NCI-H1048 (cell line): Measurements from ENCODE around the gene PLA2G15.
"Not testable (repeated sequence)": the region's sequence is repeated elsewhere in the genome, so short reads cannot be mapped to it uniquely, and the experiment has no call there.

Experiments used
- DNase-seq: peaks from one replicate; lab custom pipeline; 2025; lab: John Stamatoyannopoulos, UW

PLA2G15 gene

DNA sequence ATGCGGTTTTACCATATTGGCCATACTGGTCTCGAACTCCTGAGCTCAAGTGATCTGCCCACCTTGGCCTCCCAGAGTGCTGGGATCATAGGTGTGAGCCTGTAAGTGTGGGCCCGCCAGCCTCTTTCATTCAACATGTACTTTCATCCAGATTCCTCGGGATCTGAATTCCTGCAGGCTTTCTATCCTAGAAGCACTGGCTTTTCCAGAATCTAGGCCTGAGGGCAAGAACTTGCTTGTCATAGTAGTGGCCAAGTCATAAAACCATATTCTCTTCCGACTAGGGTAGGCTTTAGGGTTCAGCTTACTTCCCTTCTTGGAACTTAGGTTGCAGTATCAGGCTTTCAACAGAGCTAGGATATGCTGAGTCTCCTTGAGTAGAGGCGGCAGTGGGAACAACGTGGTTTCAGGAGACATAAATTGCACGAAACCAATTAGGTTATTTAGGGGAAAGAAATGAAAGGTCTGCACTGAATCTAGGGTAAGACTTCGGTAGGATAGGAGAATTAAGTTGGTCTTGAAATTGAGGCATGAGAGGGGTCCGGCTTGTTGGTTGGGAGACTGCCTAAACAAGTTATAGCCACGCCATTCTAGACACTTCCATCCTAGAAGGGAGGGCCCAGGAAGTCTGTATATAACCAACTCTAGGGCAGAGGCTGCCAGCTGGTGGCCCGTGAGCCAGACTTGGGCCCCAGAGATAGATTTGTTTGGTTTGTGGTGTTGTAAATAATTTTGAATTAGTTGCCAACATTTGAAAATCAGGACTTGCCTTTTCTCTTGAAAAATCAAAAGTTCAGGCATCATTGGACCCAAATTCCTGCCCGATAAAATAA is 34.8 kb downstream of the PLA2G15 start:
- no peak for DNase-seq

DNA sequence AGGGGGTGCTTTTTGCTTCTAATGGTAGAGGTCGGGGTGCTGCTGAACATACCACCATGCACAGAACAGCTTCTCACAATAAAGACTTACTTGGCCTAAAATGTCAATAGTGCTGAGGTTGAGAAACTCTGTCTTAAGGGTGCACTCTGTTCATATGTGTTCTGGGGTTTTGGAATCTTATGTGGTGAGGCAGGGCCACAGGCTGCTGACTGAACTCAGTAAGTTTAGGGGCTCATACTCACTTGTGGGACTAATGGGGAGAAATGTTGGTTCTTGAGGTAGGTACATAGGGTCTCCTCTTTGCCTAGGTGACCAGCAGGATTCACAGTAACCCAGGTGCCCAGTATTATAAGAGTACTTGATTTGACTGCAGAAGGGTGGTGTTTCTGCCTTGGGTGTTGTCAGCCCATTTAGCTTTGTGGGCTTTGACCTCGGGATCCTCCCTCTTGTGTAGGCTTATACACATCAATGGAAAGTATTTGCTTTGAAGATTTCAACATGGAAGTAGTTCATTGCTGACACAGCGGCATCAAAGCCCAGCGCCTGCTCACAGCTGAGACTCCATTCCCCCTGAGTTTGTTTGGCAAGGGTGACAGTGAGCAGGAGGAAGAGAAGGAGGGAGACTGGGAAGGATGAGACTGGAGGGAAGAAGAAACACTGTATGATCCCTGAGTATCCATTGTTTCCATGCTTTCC is 36.3 kb downstream of the PLA2G15 start:
- no peak for DNase-seq

DNA sequence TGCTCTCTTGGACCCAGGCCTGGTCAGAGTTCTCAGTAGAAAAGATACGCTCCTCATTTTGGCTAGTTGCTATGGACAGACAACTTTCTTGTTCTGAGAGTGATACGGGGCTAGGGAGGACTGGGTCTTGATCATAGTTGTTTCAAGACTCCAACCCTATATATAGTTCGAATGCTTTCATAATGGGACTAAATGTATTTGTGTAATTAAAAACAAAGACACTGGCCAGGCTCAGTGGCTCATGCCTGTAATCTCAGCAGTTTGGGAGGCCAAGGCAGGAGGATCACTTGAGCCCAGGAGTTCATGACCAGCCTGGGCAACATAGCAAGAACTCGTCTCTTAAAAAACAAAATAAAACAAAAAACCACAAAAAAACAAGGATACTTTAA is 36.9 kb downstream of the PLA2G15 start:
- DNase-seq = no peak

DNA sequence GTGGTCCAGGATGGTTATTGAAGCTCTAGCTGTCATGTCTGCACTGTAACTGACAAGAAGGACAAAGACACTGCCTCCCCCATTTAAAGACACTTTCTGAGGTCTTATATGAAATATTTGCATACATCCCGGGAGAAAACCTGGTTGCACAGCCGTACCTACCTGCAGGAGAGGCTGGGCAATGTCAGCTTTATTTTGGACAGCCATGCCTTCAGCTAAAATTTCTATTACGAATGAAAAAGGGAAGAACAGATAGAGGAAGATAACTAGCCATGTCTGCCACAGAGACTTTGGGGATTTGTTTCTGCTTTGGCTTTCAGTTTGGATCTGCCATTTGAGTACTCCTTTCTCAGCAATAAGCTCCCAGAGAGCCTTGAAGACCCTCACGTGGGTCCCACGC is 38.2 kb downstream of the PLA2G15 start:
- DNase-seq = no peak

DNA sequence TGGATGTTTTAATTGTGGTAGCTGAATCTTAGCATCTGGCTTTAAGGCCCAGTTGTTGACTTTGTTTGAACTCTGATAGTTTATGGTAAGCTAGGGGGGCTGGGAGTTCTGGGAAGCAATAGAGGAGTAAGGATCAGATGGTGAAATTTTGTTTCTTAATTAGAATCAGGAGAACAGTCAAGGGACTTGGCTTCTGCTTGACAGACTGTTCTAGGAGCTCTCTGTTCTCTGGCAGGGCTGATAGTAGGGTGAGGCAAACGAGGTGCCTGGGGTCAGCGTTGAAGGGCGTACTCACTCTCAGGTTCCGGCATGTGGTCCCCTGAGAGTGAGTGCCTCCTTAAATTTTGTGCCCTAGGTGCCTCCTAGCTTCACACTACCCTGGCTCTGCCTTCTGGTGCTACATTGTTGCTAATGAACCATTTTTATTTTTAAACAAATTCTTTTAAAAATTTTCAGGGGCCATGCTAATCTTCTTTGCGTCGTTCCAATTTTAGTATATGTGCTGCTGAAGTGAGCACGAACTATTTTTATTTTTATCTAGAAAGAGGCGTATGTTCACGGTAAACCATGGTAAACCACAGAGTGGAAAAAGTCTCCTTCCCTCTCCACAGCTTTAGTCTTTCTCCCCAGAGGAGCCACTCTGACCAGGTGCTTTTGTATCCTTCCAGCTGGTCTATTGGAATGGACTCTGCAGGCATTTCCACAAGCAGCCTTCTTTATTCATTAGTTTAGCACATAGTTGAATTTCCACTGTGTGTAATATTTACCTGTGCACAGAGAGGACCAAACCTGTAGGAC is 38.8 kb downstream of the PLA2G15 start:
- DNase-seq = no peak

DNA sequence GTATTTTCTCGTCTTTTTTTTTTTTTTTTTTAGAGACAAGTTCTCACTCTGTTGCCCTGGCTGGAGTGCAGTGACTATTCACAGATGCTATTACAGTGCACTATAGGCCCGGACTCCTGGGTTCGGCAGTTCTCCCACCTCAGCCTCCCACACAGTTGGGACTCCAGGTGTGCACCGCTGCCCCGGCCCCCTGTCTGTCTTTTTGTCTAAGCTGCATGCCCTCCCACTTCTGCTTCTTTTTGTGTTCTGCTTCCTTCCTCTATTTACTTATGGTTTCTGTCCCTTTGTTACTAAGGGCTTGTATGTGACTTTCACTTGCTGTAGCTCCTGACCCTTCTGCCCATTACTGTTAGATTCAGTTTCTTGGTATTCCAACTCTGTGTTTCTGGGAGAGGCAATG is 39.7 kb downstream of the PLA2G15 start:
- DNase-seq = no peak

DNA sequence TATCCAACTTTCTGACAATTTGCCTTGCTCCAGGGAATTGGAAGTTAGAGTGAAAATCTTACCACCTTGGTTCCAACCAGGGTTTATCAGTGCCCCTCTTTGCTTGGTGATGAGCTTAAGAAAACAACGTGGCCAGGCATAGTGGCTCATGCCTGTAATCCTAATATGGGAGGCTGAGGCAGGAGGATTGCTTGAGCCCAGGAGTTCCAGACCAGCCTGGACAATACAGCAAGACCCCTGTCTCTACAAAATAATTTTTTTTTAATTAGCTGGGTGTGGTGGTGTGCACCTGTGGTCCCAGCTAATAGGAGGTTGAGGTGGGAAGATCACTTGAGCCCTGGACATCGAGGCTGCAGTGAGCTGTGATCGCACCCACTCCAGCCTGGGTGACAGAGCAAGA is 40.5 kb downstream of the PLA2G15 start:
- no peak for DNase-seq

DNA sequence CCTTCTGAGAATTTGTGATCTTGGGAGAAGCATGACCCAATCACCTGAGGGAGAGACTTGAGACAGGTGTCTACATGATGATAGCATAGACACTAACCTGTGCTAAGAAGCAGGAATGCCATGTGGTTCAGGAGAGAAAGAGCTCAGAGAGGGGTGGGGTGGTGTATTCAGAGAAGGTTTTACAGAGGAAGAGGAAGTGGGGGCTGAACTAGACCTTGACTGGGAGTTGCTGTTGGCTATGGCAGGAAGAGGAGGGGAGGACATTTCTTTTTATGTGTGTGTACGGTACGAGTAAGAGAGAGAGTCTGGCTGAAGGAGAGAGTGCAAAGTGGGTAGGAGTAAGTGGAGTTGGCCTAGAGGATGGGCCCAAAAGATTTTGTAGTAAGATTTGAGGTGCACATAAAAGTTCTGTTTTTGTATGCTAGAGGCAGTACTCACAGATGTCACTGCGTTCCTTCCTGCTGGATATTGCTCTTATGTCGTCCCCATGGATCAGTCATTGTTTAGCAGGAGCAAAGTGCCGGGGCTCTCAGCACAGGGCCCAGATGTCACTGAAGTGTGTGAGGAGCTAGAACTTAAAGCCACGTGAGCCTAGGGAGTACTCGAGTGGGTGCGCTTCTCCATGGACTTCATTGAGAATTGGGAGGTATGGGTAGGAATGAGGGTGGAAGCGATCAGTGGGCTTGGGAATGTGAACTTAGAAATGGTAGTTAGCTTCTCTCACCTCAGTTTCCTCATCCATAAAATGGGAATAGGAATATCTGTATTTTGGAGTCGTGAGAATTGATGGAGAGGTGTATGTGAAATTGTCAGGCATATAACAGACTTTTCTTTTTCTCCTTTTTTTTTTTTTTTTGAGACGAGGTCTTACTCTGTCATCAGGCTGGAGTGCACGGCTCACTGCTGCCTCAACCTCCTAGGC is 41.2 kb downstream of the PLA2G15 start:
- no peak for DNase-seq

DNA sequence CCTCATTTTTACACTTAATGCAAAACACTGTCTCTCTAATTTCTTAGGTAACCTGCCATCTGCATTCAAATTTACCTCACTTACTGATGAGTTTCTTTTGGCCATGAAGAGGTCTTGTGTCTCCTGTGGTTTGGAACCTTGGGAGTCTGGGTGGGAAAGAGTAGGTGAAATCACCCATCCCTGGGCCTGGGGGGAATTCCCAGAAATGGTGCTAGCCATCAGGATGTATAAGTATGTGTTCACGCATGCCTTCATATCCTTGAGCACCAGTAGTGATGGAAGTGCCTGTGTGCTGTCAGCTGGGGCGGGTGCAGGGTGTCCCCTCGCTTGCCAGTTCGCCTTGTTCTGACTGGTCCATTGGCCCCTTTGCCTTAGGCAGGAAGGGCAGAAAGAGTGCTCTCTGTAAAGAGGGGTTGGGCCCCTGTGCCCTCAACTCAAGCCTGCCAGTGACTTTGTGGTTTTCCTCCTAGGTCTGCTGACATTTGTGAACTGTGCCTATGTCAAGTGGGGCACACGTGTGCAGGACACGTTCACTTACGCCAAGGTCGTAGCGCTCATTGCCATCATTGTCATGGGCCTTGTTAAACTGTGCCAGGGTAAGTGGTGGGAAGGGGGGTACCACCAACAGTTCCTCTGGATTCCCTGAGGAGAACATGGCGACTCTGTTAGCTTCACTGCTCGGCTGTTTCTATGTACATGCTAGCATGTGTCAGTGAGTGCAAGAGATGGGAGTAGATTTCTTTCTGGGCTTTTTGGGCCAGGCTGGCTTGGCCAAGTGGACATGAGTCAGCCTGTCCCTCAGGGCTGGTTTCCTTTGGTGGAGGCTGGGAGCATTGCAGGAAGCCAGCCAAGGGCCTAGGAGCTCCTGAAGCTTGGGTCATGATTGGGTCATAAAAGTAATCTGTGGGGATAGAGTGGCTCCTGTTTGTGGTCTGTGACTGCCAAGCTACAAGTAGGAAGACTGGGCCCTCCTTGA is 42.4 kb downstream of the PLA2G15 start:
- DNase-seq = no peak

DNA sequence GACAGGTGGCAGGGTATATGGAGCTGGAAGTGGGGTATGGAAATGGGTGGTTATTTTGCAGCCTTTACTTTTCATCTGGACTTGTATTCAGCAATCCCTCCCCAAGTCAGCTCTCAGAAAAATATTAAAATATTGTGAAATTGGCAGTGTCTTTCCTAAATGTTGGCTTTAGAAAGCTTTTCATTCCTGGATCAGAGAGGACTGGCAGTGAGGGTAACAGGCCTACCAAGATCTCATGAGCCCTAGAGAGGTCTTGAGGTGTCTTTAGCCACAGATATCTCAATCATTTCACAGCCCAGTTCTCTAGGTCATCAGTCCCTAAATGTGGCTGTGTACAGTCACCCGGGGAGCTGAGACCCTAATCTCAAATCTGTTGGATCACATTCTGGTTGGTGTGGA is 43.1 kb downstream of the PLA2G15 start:
- no peak for DNase-seq

DNA sequence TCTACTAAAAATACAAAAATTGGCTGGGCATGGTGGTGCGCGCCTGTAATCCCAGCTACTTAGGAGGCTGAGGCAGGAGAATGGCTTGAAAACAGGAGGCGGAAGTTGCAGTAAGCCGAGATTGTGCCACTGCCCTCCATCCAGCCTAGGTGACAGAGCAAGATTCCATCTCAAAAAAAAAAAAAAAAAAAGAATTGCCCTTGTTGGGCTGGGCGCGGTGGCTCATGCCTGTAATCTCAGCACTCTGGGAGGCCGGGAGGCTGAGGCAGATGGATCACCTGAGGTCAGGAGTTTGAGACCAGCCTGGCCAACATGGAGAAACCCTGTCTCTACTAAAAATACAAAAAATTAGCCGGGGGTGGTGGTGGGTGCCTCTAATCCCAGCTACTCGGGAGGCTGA is 43.6 kb downstream of the PLA2G15 start:
- not testable (repeated sequence) for DNase-seq

DNA sequence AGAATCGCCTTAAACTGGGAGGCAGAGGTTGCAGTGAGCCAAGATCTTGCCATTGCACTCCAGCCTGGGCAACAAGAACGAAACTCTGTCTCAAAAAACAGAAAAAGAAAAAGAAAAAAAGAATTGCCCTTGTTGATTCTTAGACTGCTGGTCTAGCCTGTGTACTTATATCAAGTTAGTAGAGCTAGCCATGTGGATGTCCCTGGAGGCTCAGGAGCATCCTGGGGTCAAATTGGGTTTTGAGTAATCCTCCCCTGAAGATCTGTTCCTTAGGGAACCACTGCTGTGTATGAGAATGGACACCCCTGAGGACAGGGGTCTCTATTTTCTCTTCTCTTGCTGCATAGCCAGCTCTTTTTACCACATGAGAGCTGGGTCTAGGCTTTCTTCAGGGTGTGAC is 44.0 kb downstream of the PLA2G15 start:
- no peak for DNase-seq

DNA sequence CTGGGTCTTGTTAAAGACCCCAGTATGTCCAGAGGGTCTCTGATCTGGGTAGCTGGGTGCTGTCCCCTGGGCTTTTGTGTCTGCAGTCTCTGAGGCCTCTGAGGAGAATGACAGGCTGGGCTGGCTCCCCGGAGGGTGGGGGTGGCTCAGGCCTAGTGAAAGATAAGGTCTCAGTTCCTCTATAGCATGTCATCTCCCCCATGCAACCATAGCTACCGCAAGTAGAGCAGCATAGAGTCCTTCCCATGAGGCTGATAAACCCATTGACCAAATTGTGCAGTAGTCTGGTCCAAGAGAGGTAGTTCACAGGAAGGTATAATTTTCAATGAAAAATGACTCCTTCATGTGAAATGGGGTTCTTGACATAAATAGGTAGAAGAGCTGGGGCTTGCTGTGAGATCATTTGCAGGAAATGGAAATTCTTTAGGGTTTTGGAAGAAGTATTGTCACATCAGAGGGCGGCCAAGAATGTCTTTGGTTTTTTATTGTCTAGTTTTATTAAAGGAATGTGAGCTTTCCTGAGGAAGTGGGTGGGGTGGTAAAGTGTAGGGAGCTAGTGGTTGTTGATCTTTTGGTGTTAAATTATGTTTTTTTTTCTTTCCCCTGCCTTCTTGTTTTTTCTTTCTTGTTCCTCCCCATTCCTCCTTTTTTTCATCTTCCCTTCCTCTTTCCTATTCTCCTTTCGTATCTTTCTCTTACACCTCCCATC is 44.6 kb downstream of the PLA2G15 start:
- no peak for DNase-seq

DNA sequence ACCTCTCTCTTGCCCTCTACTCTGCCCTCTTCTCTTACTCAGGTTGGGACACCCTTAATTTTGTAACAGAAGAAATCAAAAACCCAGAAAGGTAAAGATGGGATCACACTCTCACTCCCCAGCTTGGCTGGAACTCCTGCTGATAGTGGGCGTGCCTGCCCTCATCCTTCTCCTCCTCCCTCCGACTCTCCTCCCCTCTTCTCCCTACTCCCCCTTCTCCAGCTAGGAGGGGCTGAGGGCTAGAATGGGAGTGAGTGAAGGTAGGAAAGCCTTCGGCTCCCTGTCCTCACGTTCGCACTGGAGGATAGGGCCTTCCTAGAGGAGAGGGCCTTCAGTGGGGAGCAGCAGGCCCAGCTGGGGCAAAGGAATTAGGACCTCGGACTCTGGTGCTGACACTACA is 45.3 kb downstream of the PLA2G15 start:
- DNase-seq = no peak

DNA sequence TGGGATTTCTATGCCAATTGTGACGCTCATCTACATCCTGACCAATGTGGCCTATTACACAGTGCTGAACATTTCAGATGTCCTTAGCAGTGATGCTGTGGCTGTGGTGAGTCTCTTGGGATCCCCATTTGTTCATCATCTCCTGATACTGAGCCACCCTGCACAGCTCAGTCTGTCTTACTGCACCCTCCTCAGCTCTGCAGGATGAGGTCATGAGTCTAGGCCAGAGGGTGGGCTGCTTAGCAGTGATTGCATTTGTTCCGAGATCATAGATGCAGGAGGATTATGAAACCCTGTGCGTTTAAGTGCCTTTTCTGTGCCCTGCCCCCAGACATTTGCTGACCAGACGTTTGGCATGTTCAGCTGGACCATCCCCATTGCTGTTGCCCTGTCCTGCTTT is 46.1 kb downstream of the PLA2G15 start:
- DNase-seq = no peak

DNA sequence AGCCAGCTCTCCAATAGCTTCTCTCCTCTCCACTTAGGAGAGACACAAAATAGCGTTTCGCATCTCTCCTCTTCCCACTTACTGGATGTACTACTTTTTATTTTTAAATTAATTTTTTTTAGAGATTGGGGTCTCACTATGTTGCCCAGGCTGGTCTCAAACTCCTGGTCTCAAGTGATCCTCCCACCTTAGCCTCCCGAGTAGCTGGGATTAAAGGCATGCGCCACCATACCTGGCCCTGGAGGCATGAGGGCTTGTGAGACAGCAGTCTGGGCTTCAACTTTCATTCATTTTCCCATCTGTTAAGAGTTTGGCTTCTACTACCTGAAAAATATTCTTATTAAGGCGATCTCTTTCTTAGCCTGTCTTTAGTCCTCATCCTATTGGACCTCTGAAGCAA is 47.3 kb downstream of the PLA2G15 start:
- DNase-seq = no peak

DNA sequence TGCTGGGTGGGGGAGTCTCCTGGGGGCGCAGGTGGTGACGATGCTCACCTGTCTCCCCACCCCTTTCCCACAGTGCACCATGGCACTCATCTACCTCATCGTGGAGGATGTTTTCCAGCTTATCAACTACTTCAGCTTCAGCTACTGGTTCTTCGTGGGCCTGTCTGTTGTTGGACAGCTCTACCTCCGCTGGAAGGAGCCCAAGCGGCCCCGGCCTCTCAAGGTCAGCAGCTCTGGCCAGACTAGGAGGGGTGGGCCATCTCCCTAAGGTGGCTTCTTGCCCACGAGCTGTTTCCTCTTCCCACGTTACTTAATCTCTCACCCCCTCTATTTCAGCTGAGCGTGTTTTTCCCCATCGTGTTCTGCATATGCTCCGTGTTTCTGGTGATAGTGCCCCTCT is 51.1 kb downstream of the PLA2G15 start:
- no peak for DNase-seq

DNA sequence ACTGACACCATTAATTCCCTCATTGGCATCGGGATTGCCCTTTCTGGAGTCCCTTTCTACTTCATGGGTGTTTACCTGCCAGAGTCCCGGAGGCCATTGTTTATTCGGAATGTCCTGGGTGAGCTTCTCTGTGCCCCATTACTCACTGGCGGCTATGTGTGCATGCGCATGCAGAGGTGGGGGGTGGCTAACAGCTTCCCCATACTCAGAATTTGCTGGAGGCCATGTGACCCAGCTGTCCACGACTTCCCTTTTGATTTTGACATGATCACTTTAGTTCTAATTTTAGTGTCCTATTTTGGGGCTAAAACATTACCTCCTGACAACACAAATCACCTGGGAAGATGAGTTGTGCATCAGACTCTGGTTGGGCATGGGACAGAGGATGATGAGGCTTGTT is 51.5 kb downstream of the PLA2G15 start:
- no peak for DNase-seq

DNA sequence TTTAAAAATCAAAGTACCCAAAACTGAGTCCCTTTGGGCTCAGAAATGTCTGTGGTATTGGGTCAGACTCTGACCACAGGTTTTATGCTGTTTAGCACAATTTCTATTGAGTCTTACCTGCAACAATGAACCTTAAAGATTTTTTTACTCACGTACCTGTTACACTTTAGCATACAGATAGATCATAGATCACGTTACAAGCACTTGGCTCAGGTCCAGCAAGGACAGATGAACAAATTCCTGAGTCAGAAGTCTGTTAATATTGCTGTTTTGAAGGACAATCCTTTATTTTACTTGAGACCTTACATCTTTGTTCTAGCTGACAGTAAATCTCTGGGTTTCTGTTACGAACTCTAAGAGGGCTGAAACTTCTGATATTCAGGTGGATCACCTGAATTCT is 52.7 kb downstream of the PLA2G15 start:
- no peak for DNase-seq

DNA sequence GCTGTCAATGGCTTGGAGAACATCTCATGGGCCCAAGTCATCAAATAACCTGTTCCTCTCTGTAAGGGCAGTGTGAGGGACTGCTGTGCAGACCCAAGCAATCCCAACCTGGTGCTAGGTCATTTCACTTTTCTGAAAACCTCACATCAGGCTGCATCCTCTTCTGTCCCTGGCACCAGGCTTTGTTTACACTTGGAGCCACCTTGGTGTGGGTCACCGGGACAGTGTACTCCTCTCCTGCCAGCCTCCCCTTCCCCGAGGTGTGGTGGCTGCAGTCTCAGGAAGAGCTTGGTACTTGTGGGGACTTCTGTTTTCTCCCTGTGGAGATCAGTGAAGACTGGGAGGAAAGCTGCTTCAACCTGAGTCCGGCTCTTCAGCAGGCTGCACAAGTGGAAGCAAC is 53.1 kb downstream of the PLA2G15 start:
- no peak for DNase-seq
